Endodermal cell (in vitro differentiated cells): ENCODE data around the gene EML1. TPM values are rescaled to one million over a fixed set of nuclear protein-coding genes. Genes with fewer than 3 reads are reported as not detected.

Experiments
- DNase-seq: peaks from one replicate; pipeline ENCODE4 v3.0.0-alpha.2; 2017
- H3K27ac ChIP-seq: 2 replicates; pipeline ENCODE4 v1.5.1; 2013; ENCODE audit warnings: mild to moderate bottlenecking, low read depth, low read length, moderate library complexity
- H3K27me3 ChIP-seq: 2 replicates; pipeline ENCODE4 v1.6.1; 2013; ENCODE audit warnings: mild to moderate bottlenecking, low read length, moderate library complexity; ENCODE audit not compliant: insufficient read depth, control insufficient read depth, poor library complexity, severe bottlenecking
- H3K36me3 ChIP-seq: 2 replicates; pipeline ENCODE4 v1.7.0; 2013; ENCODE audit warnings: mild to moderate bottlenecking, low read length, moderate library complexity; ENCODE audit not compliant: control insufficient read depth, insufficient read depth
- H3K4me1 ChIP-seq: one replicate; pipeline ENCODE4 v1.7.0; 2013; ENCODE audit warnings: low read length; ENCODE audit not compliant: control insufficient read depth, insufficient read depth
- H3K4me3 ChIP-seq: 2 replicates; pipeline ENCODE4 v1.5.1; 2013; ENCODE audit warnings: mild to moderate bottlenecking, low read length, moderate library complexity
- H3K9ac ChIP-seq: 2 replicates; pipeline ENCODE4 v1.6.1; 2013; ENCODE audit warnings: mild to moderate bottlenecking, low read length, moderate library complexity; ENCODE audit not compliant: poor library complexity, severe bottlenecking; ENCODE audit errors: extremely low read depth
- H3K9me3 ChIP-seq: 2 replicates; pipeline ENCODE4 v1.6.1; 2013; ENCODE audit warnings: mild to moderate bottlenecking, low read length, moderate library complexity; ENCODE audit not compliant: control insufficient read depth
- H3K27ac Mint-ChIP-seq: 2 replicates; pipeline ENCODE4 v1.8.0; 2020; ENCODE audit warnings: mixed read lengths
- H3K27me3 Mint-ChIP-seq: 2 replicates; pipeline ENCODE4 v1.8.0; 2021; ENCODE audit warnings: mild to moderate bottlenecking, mixed read lengths; ENCODE audit not compliant: insufficient read depth
- H3K36me3 Mint-ChIP-seq: 2 replicates; pipeline ENCODE4 v1.8.0; 2020; ENCODE audit warnings: low read depth, mixed read lengths
- H3K4me1 Mint-ChIP-seq: 2 replicates; pipeline ENCODE4 v1.8.0; 2020; ENCODE audit warnings: mixed read lengths
- H3K4me3 Mint-ChIP-seq: 2 replicates; pipeline ENCODE4 v1.8.0; 2020; ENCODE audit warnings: mild to moderate bottlenecking, moderate library complexity, mixed read lengths
- H3K9me3 Mint-ChIP-seq: 2 replicates; pipeline ENCODE4 v1.8.0; 2020; ENCODE audit warnings: mild to moderate bottlenecking, mixed read lengths
- CTCF ChIP-seq: fragments of 200-600 bp; sonication (generic); conservative IDR thresholded peaks from 2 replicates; pipeline ENCODE4 v1.5.0; 2021; ENCODE audit warnings: antibody characterized with exemption, mild to moderate bottlenecking
- WGBS, 2 experiments: methylation state at CpG; one replicate each; pipeline versions ENCODE4 v1.1.5 to v1.1.7; 2013; ENCODE audit warnings: missing lambda C conversion rate in 2 of 2, mixed read lengths in 1 of 2; ENCODE audit not compliant: insufficient coverage in 1 of 2, insufficient read length in 1 of 2; 5-methylcytosine and 5-hydroxymethylcytosine counted together
- total RNA-seq, 2 donors: library from RNA; stranded (reverse); fragmentation: NEBNext Ultra II Directional in 1 of 2; extraction: Animal tissue kit (Norgen Biotek cat#: 25700) in 1 of 2; gene quantifications; 2 replicates in 1 of 2; 3 replicates in 1 of 2; pipeline ENCODE4 v1.2.1, GENCODE V29; 2021

EML1 gene
- total RNA-seq, 2 donors from 2014 or later, result 25.0 to 31.4 TPM

GRCh38 chr14:99939421-99939820 lies 146.2 kb downstream of the EML1 start:
- Histone ChIP-seq H3K36me3 (peaks cover 32% of the 10 kb centered on the region), H3K4me1 (peaks cover 4% of the 10 kb centered on the region), H3K9me3 (no peaks in the 10 kb centered on the region), H3K4me3 (no peak overlapping the region), H3K27me3 (no peaks in the 10 kb centered on the region), H3K9ac (no peak overlapping the region), H3K27ac (no peak overlapping the region)
- no peaks in the 10 kb centered on the region for H3K9me3 Mint-ChIP-seq
- H3K4me1 Mint-ChIP-seq, result peaks cover 4% of the 10 kb centered on the region
- TF ChIP-seq CTCF, result no peak
- H3K36me3 Mint-ChIP-seq, result peaks cover 22% of the 10 kb centered on the region
- peaks cover 2% of the 10 kb centered on the region for H3K27me3 Mint-ChIP-seq
- no peak overlapping the region for H3K4me3 Mint-ChIP-seq
- no peak for DNase-seq
- no peak overlapping the region for H3K27ac Mint-ChIP-seq
- 93 to 94% methylated on average over 10 to 17 of the region's 17 CpGs for WGBS, 2 experiments

- Histone ChIP-seq H3K27ac (no peak overlapping the region), H3K4me3 (no peak overlapping the region), H3K9me3 (no peaks in the 10 kb centered on the region), H3K4me1 (peaks cover 4% of the 10 kb centered on the region), H3K36me3 (peaks cover 32% of the 10 kb centered on the region), H3K9ac (no peak overlapping the region), H3K27me3 (no peaks in the 10 kb centered on the region)
- Mint-ChIP-seq H3K4me1 (peaks cover 4% of the 10 kb centered on the region), H3K4me3 (no peak overlapping the region), H3K27ac (no peak overlapping the region), H3K36me3 (peaks cover 22% of the 10 kb centered on the region), H3K27me3 (peaks cover 2% of the 10 kb centered on the region), H3K9me3 (no peaks in the 10 kb centered on the region)
- DNase-seq, result no peak
- 96 to 97% methylated on average over 3 to 15 of the region's 15 CpGs for WGBS, 2 experiments
- no peak for TF ChIP-seq CTCF
These were observed 146.9 kb downstream of the EML1 start for GRCh38 chr14:99940064-99940463.

GRCh38 chr14:99941211-99941610 lies 148.0 kb downstream of the EML1 start:
- no peak overlapping the region for H3K4me3 ChIP-seq
- no peak for DNase-seq
- no peak overlapping the region for H3K27ac ChIP-seq
- H3K4me3 Mint-ChIP-seq, result no peak overlapping the region
- no peaks in the 10 kb centered on the region for H3K9me3 Mint-ChIP-seq
- H3K27ac Mint-ChIP-seq, result no peak overlapping the region
- peaks cover 17% of the 10 kb centered on the region for H3K36me3 Mint-ChIP-seq
- peaks cover 6% of the 10 kb centered on the region for H3K27me3 Mint-ChIP-seq
- peaks cover 4% of the 10 kb centered on the region for H3K4me1 Mint-ChIP-seq
- 57 to 80% methylated on average over 1 of the region's 1 CpG for WGBS, 2 experiments
- H3K9me3 ChIP-seq, result no peaks in the 10 kb centered on the region
- H3K27me3 ChIP-seq, result no peaks in the 10 kb centered on the region
- no peak for TF ChIP-seq CTCF
- H3K36me3 ChIP-seq, result peaks cover 29% of the 10 kb centered on the region
- H3K9ac ChIP-seq, result no peak overlapping the region
- peaks cover 4% of the 10 kb centered on the region for H3K4me1 ChIP-seq
